CD4-positive, CD25-positive, alpha-beta regulatory T cell (primary cell): ENCODE results near the gene GPR173. TPM values are rescaled to one million over a fixed set of nuclear protein-coding genes. Genes with fewer than 3 reads are reported as not detected.

ENCODE experiments used
- ATAC-seq, 2 donors: fragments of 150-1000 bp; cut with Tn5 transposase; one replicate each; pipeline ENCODE4 v1.10.0; 2021; ENCODE audit warnings: low read depth in 2 of 2, moderate number of reproducible peaks in 2 of 2, moderate library complexity in 1 of 2
- DNase-seq, 3 donors: peaks; one replicate each; pipeline versions ENCODE4 v3.0.0 to v3.0.0-alpha.2; 2012 to 2022; ENCODE audit warnings: mixed read lengths in 1 of 3
- H3K27ac ChIP-seq: one replicate; pipeline ENCODE4 v1.7.0; 2013; ENCODE audit warnings: mild to moderate bottlenecking, low read length; ENCODE audit not compliant: insufficient read depth, poor library complexity, severe bottlenecking
- H3K27me3 ChIP-seq: one replicate; pipeline ENCODE4 v1.7.0; 2013; ENCODE audit warnings: low read length; ENCODE audit not compliant: control insufficient read depth, insufficient read depth
- H3K36me3 ChIP-seq: one replicate; pipeline ENCODE4 v1.7.0; 2013; ENCODE audit warnings: mild to moderate bottlenecking, low read length, moderate library complexity; ENCODE audit not compliant: control insufficient read depth, insufficient read depth
- H3K4me1 ChIP-seq: 2 replicates; pipeline ENCODE4 v1.7.0; 2013; ENCODE audit warnings: mild to moderate bottlenecking, low read length; ENCODE audit not compliant: insufficient read depth, control insufficient read depth, poor library complexity, severe bottlenecking
- H3K4me3 ChIP-seq: one replicate; pipeline ENCODE4 v1.7.0; 2013; ENCODE audit warnings: low read depth, mild to moderate bottlenecking, low read length, moderate library complexity
- H3K9me3 ChIP-seq, 2 experiments: 1 replicate in 1 of 2; 2 replicates in 1 of 2; pipeline ENCODE4 v1.7.0; 2013; ENCODE audit warnings: low read length in 2 of 2, mild to moderate bottlenecking in 1 of 2, moderate library complexity in 1 of 2; ENCODE audit not compliant: control insufficient read depth in 2 of 2
- H3K27ac Mint-ChIP-seq, 3 donors: one replicate each; pipeline ENCODE4 v1.8.0; 2020 to 2022; ENCODE audit warnings: mild to moderate bottlenecking in 3 of 3, mixed read lengths in 3 of 3, moderate library complexity in 2 of 3
- H3K27me3 Mint-ChIP-seq: one replicate; pipeline ENCODE4 v1.8.0; 2022; ENCODE audit warnings: mild to moderate bottlenecking, mixed read lengths
- H3K36me3 Mint-ChIP-seq: one replicate; pipeline ENCODE4 v1.8.0; 2020; ENCODE audit warnings: mixed read lengths
- H3K4me1 Mint-ChIP-seq, 4 donors: one replicate each; pipeline ENCODE4 v1.8.0; 2020 to 2022; ENCODE audit warnings: mixed read lengths in 4 of 4, mild to moderate bottlenecking in 1 of 4
- H3K4me3 Mint-ChIP-seq, 4 donors: one replicate each; pipeline ENCODE4 v1.8.0; 2020 to 2022; ENCODE audit warnings: mild to moderate bottlenecking in 4 of 4, mixed read lengths in 4 of 4, moderate library complexity in 3 of 4
- H3K9me3 Mint-ChIP-seq, 7 donors: one replicate each; pipeline ENCODE4 v1.8.0; 2020 to 2022; ENCODE audit warnings: mixed read lengths in 7 of 7, mild to moderate bottlenecking in 3 of 7, moderate library complexity in 2 of 7
- polyA plus RNA-seq, 4 donors: library from polyadenylated mRNA; unstranded; fragments of 300-500 nt; fragmentation: Illumina TruSeq; gene quantifications; one replicate each; pipeline ENCODE4 v1.2.3, GENCODE V29; 2021
- total RNA-seq: library from RNA; stranded (reverse); gene quantifications from one replicate; pipeline ENCODE4 v1.2.3, GENCODE V29; 2022

Gene GPR173
- total and polyA plus RNA-seq, 5 donors from 2014 or later: not detected

GRCh38 chrX:53093748-53094581 is 45.4 kb downstream of the GPR173 start, which contains the start of gene KANTR:
KANTR (plus strand) TSS chrX:53094142; CDS start chrX:53124273, 30,131 bp downstream.
- H3K4me3 Mint-ChIP-seq: peak within 1 kb of the TSS; percentile 85 to 98 (median 89)
- Histone ChIP-seq H3K4me1 (peaks cover 12% of the 10 kb centered on the region), H3K27me3 (no peaks in the 10 kb centered on the region), H3K4me3 (peak within 1 kb of the TSS; percentile 81), H3K36me3 (no peaks in the 10 kb centered on the region), H3K9me3 (no peaks in the 10 kb centered on the region), H3K27ac (peak within 1 kb of the TSS; percentile 80)
- H3K9me3 Mint-ChIP-seq: peaks cover 0 to 1% (median 0%) of the 10 kb centered on the region in 7 donors
- peak; percentile 79 to 91 (median 84) for DNase-seq
- ATAC-seq: peak; percentile 82 to 84
- peaks cover 4% of the 10 kb centered on the region for H3K36me3 Mint-ChIP-seq
- no peaks in the 10 kb centered on the region for H3K27me3 Mint-ChIP-seq
- peak within 1 kb of the TSS; percentile 89 to 95 (median 94) for H3K27ac Mint-ChIP-seq
- peaks cover 5 to 36% (median 19%) of the 10 kb centered on the region in 4 donors for H3K4me1 Mint-ChIP-seq

- ATAC-seq (no peak), DNase-seq (no peak)
- Histone ChIP-seq H3K4me3 (peak overlapping the region; percentile 81), H3K9me3 (no peaks in the 10 kb centered on the region), H3K27me3 (no peaks in the 10 kb centered on the region), H3K4me1 (peaks cover 9% of the 10 kb centered on the region), H3K36me3 (no peaks in the 10 kb centered on the region), H3K27ac (peak overlapping the region; percentile 80)
- peak overlapping the region; percentile 89 to 95 (median 94) for H3K27ac Mint-ChIP-seq
- no peaks in the 10 kb centered on the region for H3K27me3 Mint-ChIP-seq
- H3K4me1 Mint-ChIP-seq: peaks cover 3 to 32% (median 19%) of the 10 kb centered on the region in 4 donors
- H3K4me3 Mint-ChIP-seq: peak overlapping the region; percentile 85 to 98 (median 89)
- peaks cover 4% of the 10 kb centered on the region for H3K36me3 Mint-ChIP-seq
- no peaks in the 10 kb centered on the region for H3K9me3 Mint-ChIP-seq
These were observed 46.0 kb downstream of the GPR173 start for GRCh38 chrX:53094582-53094905.

- Mint-ChIP-seq H3K36me3 (peaks cover 4% of the 10 kb centered on the region), H3K27ac (no peak overlapping the region)
These were observed 47.2 kb downstream of the GPR173 start for GRCh38 chrX:53095796-53096195.

DNA sequence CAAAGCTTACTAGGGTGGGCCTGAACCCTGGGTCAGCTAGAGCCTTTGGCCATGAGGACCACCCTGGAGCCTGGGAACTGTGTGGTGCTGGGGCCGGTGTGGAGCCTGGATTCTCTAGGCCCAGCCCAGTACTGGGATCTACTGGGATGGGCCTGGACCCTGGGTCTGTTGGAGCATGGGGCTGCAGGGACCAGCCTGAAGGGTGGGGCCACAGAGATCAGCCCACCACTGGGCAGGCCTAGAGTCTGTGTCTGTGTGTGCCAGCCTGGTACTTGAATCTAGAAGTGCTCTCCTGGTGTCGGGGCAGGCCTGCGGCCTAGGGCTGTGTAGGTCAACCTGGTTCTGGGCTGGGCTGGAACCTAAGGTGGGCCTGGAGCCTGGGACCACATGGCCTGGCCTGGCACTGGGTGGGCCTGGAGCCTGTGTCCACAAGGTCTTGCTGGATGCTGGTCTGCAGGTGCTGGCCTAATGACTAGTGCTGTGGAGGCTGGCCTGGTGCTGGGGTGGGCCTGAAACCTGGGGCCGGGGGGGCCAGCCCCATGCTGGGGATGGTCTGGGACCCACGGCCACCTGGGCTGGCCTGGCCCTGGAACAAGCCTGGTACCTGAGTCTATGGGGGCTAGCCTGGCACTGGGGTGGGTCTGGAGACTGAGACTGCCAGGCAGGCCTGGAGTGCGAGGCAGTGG is 66.4 kb downstream of the GPR173 start:
- H3K9me3 ChIP-seq: no peaks in the 10 kb centered on the region
- Mint-ChIP-seq H3K27ac (no peak overlapping the region), H3K27me3 (no peaks in the 10 kb centered on the region), H3K4me1 (peaks cover 0 to 12% (median 7%) of the 10 kb centered on the region in 4 donors), H3K9me3 (no peaks in the 10 kb centered on the region), H3K4me3 (no peak overlapping the region), H3K36me3 (peaks cover 13% of the 10 kb centered on the region)
- no peak for DNase-seq
- no peaks in the 10 kb centered on the region for H3K27me3 ChIP-seq
- H3K27ac ChIP-seq: no peak overlapping the region
- ATAC-seq: no peak
- no peaks in the 10 kb centered on the region for H3K4me1 ChIP-seq
- H3K36me3 ChIP-seq: no peaks in the 10 kb centered on the region
- H3K4me3 ChIP-seq: no peak overlapping the region

More at GRCh38 chrX:53095796-53096195, 47.2 kb downstream of the GPR173 start:
- H3K9me3 Mint-ChIP-seq: no peaks in the 10 kb centered on the region
- no peak for ATAC-seq
- Histone ChIP-seq H3K27ac (no peak overlapping the region), H3K4me3 (no peak overlapping the region), H3K9me3 (no peaks in the 10 kb centered on the region), H3K4me1 (peaks cover 9% of the 10 kb centered on the region), H3K27me3 (no peaks in the 10 kb centered on the region), H3K36me3 (no peaks in the 10 kb centered on the region)
- no peak for DNase-seq
- H3K27me3 Mint-ChIP-seq: no peaks in the 10 kb centered on the region
- peak overlapping the region in 3 of 4 donors; percentile 9 to 83 (median 30) for H3K4me3 Mint-ChIP-seq
- peaks cover 4 to 32% (median 20%) of the 10 kb centered on the region in 4 donors for H3K4me1 Mint-ChIP-seq

- H3K4me1 Mint-ChIP-seq: peaks cover 0 to 12% (median 7%) of the 10 kb centered on the region in 4 donors
- H3K4me3 Mint-ChIP-seq: no peak overlapping the region
- no peak overlapping the region for H3K27ac ChIP-seq
- DNase-seq (no peak), ATAC-seq (no peak)
- H3K27me3 Mint-ChIP-seq: no peaks in the 10 kb centered on the region
- H3K36me3 Mint-ChIP-seq: peaks cover 13% of the 10 kb centered on the region
- H3K9me3 Mint-ChIP-seq: no peaks in the 10 kb centered on the region
- H3K27me3 ChIP-seq: no peaks in the 10 kb centered on the region
- H3K36me3 ChIP-seq: no peaks in the 10 kb centered on the region
- no peaks in the 10 kb centered on the region for H3K4me1 ChIP-seq
- no peak overlapping the region for H3K4me3 ChIP-seq
- no peak overlapping the region for H3K27ac Mint-ChIP-seq
- H3K9me3 ChIP-seq: no peaks in the 10 kb centered on the region
These were observed 66.9 kb downstream of the GPR173 start for GRCh38 chrX:53115550-53115874.

DNA sequence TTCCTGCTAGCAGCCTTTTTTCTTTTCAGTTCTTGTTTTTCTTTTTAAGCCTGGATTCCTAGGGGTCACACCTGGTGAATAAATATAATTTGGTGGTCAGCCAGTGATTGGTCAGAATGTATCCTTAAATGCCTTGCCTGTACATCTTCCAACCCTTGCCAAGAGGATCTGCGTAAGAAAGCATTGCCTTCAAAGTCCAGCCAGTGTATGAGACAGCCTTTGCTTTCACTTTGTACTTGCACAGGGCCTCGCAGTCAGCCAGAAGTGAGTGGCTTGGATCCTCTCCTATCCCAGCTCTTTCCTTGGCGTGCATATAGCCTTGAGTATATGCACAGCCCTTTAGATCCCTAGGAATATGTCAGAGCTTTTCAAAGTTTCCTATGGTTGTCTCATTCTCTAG is 67.5 kb downstream of the GPR173 start:
- Mint-ChIP-seq H3K4me3 (no peak overlapping the region), H3K27ac (no peak overlapping the region), H3K36me3 (peaks cover 13% of the 10 kb centered on the region), H3K27me3 (no peaks in the 10 kb centered on the region), H3K9me3 (no peaks in the 10 kb centered on the region), H3K4me1 (peaks cover 0 to 12% (median 7%) of the 10 kb centered on the region in 4 donors)
- ATAC-seq (no peak), DNase-seq (no peak)
- H3K27ac ChIP-seq: no peak overlapping the region
- H3K9me3 ChIP-seq: no peaks in the 10 kb centered on the region
- H3K4me1 ChIP-seq: no peaks in the 10 kb centered on the region
- no peaks in the 10 kb centered on the region for H3K27me3 ChIP-seq
- no peaks in the 10 kb centered on the region for H3K36me3 ChIP-seq
- H3K4me3 ChIP-seq: no peak overlapping the region

GRCh38 chrX:53122013-53122412 is 73.4 kb downstream of the GPR173 start:
- H3K27me3 ChIP-seq: no peaks in the 10 kb centered on the region
- no peaks in the 10 kb centered on the region for H3K36me3 ChIP-seq
- Mint-ChIP-seq H3K9me3 (peaks cover 0 to 2% (median 0%) of the 10 kb centered on the region in 7 donors), H3K27me3 (no peaks in the 10 kb centered on the region), H3K4me1 (peaks cover 0 to 13% (median 10%) of the 10 kb centered on the region in 4 donors), H3K27ac (peak overlapping the region in 1 of 3 donors; percentile 60), H3K36me3 (no peaks in the 10 kb centered on the region), H3K4me3 (no peak overlapping the region)
- ATAC-seq (no peak), DNase-seq (no peak)
- H3K4me3 ChIP-seq: no peak overlapping the region
- H3K27ac ChIP-seq: no peak overlapping the region
- H3K4me1 ChIP-seq: peaks cover 3% of the 10 kb centered on the region
- H3K9me3 ChIP-seq: no peaks in the 10 kb centered on the region
